ENCODE measurements around the gene ANHX. TPM values are rescaled to one million over a fixed set of nuclear protein-coding genes. Genes with fewer than 3 reads are reported as not detected.
"Not testable (repeated sequence)": the region's sequence is repeated elsewhere in the genome, so short reads cannot be mapped to it uniquely, and the experiment has no call there.

The ANHX gene
- not detected for total RNA-seq

DNA sequence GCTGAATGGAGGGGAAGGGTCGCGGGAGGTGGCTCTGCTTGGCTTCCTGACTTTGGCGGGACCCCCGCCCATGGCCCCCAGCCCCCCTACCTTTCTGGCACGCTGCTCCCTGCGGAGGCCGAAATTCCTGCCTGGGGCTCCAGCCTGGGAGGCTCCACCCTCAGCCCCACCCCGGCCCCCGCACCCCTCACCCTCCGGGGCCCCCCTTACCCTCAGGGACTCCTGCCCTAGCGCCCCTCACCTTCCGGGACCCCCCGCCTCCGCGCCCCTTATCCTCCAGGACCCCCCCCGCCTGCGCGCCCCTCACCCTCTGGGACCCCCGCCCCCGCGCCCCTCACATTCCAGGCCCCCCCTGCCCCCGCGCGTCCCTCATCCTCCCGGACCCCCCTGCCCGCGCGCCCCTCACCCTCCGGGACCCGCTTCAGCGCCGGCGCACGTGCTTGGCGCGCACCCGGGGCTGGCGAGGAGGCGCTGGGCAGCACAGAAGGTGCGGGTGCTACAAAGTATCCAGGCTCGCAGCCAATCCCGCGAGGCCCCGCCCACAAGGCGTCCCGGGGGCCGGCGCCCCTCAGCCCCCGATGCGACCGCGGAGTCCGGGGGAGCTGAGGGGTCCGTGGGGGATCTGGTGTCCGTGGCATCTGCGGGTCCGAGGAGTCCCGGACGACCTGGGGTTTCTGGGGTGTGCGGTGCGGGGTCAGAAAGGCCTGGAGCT, at the start of gene ANHX:
Gene ANHX, minus strand, starts transcription at position 477 of the 712 bp plus-strand sequence. CDS start 1,521 bp downstream, outside the sequence.
- ATAC-seq = peak; percentile 13

DNA sequence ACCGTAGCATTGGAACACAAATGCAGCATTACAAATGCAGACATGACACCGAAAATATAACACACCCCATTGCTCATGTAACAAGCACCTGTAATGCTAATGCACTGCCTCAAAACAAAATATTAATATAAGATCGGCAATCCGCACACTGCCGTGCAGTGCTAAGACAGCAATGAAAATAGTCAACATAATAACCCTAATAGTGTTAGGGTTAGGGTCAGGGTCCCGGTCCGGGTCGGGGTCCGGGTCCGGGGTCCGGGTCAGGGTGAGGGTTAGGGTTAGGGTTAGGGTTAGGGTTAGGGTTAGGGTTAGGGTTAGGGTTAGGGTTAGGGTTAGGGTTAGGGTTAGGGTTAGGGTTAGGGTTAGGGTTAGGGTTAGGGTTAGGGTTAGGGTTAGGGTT, 29.0 kb upstream of the ANHX start:
- peak; percentile 37 for ATAC-seq

DNA sequence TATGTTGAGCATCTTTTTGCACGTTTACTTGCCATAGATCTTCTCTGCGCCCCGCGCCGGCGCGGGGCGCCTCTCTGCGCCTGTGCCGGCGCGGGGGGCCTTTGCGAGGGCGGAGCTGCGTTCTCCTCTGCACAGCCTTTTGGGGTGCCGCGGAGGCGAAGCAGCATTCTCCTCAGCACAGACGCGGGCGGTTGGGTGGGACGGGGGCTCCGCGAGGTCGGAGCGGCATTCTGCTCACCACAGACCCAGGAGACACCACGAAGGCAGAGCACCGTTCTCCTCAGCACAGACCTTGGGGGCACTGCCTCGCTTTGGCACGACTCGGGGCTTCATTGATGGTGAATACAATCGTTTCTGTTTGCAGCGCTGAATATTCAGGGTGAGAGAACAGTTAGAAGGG, 28.5 kb upstream of the ANHX start:
- no peak for ATAC-seq

DNA sequence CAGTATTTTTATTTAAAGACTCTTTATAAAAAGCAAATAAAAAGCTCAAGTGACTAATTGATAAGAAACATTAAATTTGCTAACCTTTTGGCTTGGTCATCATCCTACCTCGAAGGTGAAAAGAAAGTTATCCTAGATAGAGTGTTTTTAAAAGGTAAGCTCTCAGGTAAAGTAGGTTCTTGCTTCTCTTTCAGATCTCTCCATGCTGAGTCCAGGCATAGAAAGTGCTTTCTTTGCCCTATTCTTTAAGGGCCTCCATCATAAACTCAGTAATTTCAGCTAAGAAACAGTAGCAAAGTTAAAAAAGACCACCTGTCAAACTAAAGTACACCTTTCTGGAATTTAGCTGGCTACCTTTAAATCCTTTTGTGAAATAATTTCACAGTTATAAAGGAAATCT, 20.6 kb upstream of the ANHX start:
- ATAC-seq = no peak

DNA sequence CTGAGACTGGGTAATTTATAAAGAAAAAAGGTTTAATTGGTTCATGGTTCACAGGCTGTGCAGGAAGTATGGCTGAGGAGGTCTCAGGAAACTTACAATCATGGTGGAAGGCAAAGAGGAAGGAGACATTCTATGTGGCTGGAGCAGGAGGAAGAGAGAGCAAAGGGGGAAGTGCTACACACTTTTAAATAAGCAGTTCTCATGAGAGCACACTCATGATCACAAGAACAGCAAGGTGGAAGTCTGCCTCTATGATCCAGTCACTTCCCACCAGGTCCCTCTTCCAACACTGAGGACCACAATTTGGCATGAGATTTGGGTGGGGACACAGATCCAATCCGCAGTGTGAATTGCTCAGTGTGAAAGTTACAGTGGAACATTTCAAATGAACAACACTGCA, 20.2 kb upstream of the ANHX start:
- not testable (repeated sequence) for ATAC-seq

DNA sequence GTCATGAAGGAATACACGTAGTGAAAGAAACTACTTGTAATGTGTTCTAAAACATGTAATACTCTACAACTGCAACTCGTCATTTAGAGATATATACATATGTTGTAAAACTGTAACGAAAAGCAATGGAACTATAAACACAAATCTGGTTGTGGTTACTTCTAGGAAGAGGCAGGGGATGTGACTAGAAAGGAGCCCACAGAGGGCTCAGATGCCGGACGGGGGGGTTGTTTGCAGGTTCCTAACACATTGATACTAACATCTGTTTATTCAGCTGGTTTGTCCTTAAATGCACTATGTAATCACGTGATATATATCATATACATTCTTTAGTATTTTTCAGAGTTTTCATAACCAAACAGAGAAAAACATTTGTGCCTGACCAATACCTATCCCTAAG, 16.1 kb upstream of the ANHX start:
- no peak for ATAC-seq

DNA sequence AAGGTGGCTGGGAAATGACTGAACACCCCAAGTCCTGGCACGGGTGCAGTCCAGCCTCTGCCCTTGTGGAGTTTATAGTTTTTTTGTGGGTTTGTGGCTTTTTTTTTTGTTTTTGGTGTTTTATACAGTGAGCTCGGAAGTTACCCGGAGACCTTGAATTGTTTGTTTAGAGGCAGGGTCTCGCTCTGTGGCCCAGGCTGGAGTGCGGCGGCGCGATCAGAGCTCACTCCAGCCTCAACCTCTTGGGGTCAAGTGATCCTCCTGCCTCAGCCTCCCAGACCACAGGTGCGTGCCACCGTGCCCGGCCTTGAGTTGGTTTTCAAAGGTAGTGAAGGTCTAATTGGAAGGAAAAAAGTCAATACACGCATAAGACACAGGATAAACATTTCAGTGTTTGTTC, 879 bp upstream of the ANHX start:
- no peak for ATAC-seq

DNA sequence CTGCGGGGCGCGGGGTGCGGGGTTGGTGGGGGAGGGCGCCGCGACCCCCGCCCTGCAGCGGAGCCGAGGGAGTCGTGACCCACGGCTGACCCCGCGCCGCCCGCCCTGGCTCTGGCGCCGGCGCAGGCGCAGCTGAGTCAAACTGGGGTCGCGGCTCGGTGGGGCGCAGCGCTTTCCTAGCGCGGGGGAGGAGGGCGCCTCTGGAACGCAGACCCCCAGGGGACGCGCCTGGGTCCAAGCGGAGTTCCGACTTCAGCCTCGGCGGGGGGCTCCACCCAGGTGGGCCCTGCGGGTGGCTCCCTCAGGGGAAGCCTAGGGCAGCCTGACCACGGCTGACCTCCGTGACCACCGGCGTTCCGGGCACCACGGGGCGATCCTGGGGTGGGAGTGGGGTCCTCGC, 467 bp upstream of the ANHX start:
- no peak for ATAC-seq

DNA sequence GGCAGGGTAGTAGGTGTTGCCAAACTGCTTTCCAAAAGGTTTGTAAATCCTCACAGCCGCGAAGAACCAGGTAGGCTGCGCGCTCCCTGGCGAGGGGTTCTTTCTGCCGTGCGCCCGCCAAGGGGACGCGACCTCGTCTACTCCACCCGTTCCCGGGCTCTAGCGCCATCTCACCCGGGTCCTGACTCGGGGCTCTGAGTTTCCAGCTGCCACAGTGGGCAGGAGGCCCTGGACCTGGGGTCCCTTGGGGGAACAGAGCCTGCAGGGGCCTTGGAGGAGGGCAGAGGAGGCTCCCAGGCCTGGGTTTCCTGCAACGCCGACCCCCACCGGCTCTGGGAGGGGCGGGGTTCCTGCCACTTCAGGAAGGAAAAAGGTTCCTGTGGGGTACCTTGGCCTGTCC, 706 bp downstream of the ANHX start:
- no peak for ATAC-seq

DNA sequence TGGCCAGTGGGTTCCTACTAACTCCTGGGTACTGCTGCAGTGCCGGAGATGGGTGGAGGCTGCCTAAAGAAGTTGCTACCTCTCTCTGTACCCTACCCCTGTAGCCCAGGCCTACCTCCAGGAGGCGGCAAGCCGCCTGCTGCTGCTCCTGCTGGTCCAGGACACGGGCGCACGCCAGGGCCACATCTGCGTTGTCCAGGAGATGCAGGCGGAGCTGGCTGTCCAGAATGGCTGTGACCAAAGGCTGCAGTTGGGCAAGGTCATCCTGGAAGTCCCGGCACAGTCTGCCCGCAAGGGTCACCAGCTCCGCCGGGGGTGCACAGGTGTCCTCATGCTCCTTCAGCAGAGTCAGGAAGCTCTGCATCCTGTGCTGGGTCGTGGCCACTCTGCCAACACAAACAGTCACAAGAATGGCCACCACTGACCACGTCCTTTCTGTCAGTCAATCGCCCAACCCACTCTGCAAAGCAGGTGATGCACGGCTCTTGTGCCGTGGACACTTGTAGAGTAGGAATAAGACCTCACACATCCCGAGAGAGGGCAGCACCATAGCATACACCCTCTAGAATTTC, 1.6 kb downstream of the ANHX start:
- no peak for ATAC-seq

DNA sequence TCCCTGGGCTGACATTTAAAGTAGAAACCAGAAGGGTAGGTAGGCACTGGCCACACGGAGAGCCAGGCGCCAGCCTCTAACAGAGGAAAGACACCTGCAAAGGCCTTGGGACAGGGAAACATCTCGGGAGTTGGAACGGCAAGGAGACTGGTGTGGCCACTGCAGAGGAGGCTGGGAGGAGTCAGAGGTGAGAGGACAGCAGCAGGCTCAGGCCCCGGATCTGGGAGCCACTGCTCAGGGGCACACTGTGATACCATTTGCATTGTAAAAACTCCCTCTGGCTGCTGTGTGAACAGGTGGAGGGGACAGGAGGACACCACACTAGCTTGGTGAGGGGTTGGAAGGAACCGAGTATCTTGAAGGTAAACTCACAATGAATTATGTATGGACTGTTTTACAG, 2.7 kb downstream of the ANHX start:
- no peak for ATAC-seq

DNA sequence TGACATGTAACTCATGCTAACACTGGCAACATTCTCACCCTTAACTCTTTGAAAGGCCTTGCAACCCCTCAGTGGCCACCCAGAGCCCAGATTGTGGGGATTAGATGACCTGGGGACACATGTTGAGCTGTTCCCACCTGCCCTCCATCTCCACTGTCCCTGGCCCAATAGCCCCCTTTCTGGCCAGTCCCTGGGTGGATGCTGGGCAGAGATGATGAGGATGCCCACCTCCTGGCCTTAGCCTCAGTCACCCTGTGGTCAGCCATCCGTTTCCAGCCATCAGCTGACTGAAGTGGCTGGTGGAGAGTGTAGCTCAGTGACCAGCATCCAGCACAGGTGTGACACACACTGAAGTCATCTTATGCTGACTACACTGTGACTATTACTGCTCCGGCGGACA, 4.7 kb downstream of the ANHX start:
- no peak for ATAC-seq

DNA sequence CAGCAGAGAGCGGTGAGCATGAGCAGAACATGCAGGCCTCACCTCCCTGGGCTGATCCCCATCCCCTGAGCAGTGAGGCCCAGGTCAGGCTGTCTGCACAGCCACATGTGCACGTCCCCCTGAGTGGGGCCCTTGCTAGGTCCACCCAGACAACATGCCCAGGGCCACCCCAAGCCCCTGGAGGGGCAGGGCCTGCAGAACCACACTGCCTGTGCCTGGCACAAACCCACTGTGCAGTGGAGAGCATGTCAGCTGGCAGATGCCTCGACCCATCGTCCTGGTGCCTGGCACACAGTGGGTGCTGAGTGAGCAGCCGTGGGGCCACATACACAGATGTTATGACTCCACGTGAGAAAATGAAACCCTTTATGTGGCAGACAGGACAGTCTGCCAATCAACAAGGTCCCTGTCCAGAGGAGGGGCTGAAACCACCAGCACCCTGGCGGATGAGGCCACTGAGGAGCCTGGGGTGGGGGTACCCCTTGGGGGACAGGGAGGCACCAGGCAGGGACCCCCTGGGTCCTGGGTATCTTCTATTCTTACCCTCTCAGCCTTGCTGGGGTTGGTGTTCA, 8.3 kb downstream of the ANHX start:
- ATAC-seq = no peak

DNA sequence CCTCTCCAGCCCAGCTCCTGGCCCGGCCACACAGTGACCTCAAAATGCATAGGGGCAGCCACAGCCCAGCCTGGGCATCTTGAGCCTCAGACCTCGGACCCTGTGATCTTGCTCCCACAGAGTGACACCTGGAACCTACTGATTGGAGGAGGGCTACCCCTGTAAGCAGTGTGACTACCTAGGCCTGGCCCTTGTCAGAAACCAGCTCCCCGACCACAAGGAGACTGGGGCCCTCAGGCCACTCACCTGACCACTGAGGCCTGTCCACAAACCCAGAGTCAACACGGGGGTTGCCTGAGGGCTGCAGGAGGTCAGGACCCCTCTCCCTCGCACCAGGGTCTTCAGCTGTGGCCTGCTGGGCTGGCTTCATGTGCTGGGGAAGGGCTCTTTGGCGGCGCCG, 9.0 kb downstream of the ANHX start:
- ATAC-seq = no peak

DNA sequence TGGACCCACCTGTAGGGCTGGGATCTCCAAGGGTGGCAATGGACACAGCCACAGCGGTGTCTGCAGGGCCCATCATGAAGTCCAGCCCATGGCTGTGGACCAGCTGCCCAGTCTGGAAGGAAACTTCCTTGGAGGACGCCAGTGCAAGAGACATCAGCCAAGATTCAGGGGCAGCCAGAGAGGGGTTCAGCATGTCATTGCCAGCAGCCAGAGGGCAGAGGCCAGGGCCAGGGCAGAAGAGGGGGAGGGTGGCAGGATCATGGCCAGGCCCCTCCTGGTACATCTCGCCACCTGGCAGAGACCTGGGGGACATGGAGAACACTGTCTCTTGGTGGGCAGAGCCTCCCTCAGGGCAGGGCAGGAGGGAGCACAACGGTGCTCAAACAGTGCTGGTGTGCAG, 10.2 kb downstream of the ANHX start:
- no peak for ATAC-seq

DNA sequence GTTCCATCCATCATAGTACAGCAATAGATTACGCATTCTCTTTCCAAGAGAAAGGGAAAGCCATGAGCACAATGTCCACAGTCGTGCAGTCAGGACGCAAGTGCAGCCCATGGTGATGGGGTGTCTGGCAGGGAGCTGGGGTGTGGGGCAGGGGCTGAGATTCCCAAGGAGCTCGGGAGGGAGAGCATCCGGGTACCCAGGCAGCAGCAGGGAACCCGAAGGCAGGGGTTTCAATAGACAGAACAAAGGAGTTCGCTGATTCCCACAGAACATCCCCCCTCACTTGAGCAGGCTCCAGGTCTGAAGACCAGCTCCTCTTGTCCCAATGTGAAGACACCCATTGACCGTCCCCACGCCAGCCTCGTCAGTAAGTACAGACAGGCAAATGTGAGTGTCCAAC, 13.5 kb downstream of the ANHX start:
- no peak for ATAC-seq

DNA sequence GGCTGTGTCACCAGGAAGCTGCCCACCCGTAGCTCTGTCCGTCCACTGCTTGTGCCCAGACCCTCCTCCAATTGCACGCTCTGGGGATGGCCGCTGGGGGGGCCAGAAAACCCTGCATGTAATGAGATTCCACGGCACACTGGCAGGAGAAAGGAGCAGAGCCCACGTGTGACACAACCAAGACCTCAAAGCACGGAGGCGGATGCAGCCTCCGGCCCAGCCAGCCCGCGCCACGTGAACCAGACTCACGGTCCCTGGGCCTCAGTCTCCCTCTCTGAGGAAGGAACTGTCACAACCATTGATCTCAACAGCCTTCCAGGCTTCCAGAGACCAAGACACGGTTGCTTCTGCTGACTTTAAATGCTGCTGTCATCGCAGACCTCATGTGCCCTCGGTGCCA, 14.4 kb downstream of the ANHX start:
- ATAC-seq = no peak

DNA sequence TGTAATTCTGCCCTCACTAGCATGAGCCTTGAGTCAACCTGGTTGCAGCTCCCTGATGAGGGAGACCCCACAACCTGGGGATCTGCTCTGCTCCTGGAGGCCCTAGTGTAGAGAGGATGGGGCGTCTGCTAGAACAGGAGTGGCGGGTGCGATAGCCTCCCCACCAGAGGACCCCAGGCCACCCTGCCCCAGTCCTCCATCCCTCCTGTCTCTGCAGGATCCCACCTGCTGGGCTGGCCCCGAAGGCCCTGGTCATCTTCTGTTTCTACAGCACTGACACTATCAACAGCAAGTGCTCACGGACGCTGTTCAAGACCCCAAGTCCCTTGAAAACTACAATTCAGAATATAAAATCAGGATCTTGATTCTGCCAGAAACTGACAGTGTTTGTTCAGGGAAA, 15.2 kb downstream of the ANHX start:
- ATAC-seq = no peak

DNA sequence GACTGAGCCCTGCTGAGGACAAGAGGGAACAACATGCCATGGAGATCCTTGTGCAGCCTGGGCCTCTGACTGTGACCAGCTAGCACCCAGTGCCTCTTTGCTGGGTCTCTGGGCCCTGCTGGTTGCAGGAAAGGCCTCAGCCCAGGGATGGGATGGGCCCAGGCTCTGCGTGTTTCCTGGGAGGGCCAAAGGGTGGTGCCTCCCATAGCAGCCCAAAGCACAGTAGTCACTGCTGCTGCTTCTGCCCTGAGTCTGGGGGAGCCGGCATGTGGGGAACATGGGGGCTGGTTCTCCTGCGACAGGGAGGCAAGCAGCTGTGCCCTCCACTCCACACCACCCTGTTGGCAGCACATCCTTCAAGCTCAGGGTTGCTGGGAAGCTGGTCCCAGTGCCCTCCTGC, 18.5 kb downstream of the ANHX start:
- ATAC-seq = no peak

DNA sequence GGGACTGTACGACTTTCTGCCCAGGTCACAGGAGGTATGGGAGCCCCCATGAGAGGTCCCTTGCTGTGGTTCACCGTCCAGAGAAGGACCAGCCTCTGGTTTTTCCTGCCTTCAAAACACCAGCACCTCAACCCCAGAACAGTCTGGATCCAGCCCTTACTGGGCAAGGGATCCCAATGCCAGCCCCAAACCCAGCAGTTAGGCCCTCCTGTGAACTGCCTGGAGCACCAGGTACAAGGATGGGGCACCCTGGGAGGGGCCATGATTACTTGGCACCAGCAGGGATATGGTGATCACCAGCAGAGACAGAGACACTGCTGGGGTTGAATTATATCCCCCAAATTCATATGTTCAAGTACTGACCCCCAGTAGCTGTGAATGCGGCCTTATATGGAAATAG, 20.0 kb downstream of the ANHX start:
- no peak for ATAC-seq

DNA sequence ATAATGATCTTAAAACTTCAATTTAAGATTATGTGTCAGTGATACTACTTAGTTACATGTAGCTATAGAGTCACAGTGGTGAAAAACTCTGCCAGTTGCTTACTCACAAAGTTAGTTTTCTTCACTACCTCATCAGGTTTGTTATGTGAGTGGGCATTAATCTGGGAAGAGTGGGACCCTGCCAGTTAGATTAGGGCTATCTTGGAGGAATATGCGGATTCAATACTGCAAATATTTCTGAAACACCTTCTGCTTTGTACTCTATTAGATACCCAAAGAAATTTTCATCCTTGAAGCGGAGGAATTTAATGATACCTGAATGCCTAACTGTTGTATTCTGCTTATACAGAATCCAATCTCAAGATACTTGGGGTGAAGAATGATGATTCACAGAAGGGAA, 29.3 kb downstream of the ANHX start:
- ATAC-seq = no peak

DNA sequence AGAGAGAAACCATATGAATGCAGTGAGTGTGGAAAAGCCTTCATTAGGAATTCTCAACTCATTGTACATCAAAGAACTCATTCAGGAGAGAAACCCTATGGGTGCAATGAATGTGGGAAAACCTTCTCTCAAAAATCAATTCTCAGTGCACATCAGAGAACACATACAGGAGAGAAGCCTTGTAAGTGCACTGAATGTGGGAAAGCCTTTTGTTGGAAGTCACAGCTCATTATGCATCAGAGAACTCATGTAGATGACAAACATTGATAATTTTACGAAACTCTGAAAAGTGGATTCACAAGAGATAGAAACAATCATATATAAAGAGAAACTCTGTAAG, 31.4 kb downstream of the ANHX start:
- ATAC-seq = no peak

DNA sequence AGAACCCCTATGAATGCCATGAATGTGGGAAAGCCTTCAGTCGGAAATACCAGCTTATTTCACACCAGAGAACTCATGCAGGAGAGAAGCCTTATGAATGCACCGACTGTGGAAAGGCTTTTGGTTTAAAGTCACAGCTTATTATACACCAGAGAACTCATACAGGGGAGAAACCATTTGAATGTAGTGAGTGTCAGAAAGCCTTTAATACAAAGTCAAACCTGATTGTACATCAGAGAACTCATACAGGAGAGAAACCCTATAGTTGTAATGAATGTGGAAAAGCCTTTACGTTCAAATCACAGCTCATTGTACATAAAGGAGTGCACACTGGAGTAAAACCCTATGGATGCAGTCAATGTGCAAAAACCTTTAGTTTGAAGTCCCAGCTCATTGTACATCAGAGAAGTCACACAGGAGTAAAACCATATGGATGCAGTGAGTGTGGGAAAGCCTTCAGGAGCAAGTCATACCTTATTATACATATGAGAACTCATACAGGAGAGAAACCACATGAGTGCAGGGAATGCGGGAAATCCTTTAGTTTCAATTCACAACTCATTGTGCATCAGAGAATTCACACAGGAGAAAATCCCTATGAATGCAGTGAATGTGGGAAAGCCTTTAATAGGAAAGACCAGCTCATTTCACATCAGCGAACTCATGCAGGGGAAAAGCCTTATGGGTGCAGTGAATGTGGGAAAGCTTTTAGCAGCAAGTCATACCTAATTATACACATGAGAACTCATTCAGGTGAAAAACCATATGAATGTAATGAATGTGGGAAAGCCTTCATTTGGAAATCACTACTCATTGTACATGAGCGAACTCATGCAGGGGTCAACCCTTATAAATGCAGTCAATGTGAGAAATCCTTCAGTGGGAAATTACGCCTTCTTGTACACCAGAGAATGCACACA, 32.1 kb downstream of the ANHX start:
- ATAC-seq = no peak

Data from esophagus mucosa (tissue), 1 donor.